ENCODE data around the gene ESRRA. TPM values are rescaled to one million over a fixed set of nuclear protein-coding genes. Genes with fewer than 3 reads are reported as not detected.
A peak's percentile ranks its signal among the peaks of the same experiment; 100 is the strongest.
"Not testable (repeated sequence)": the region's sequence is repeated elsewhere in the genome, so short reads cannot be mapped to it uniquely, and the experiment has no call there.

Gene ESRRA
- total and polyA plus RNA-seq, 4 donors, result 10.8 to 88.4 (median 73.0) TPM

DNA sequence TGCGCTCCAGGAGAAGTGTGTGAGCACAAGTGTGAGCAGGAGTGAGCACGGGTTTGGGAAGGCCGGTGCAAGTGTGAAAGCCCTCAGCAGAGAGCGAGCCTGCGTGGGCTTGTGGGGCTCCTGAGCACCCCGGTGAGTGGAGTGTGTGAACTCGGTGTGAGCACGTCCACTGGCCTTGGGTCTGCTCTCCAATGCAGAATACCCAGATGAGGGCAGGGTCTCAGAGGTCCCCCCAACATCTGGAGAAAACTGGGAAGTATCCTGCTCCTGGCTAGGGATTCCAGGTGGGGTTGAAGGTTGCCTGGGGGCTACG is 1.2 kb downstream of the ESRRA start:
- no peak for DNase-seq

DNA sequence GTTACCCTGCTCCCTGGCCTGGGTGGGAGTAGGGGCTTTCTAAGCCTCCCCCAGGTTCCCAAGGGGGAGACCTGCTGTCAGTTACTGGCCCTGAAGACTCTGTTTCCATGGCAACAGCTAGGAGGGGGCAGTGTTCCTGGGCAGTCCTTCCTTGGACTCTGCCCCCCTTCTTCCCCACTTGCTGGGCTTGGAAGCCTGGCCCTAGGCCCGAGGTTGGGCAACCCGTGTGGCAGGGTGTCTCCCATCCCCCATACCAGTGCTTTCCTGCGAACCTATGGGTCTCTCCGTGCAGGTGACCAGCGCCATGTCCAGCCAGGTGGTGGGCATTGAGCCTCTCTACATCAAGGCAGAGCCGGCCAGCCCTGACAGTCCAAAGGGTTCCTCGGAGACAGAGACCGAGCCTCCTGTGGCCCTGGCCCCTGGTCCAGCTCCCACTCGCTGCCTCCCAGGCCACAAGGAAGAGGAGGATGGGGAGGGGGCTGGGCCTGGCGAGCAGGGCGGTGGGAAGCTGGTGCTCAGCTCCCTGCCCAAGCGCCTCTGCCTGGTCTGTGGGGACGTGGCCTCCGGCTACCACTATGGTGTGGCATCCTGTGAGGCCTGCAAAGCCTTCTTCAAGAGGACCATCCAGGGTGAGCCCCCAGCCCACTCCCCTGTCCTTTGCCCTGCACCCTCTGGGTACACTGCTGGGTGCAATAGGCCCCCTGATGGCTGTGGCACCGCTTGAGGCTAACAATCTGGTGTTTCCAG is 1.7 kb downstream of the ESRRA start:
- no peaks in the 10 kb centered on the region for H3K9me3 ChIP-seq (ENCODE audit: control insufficient read depth in 4 of 4, insufficient read depth in 3 of 4, low read length in 3 of 4)
- peaks cover 0 to under 1% (median 0%) of the 10 kb centered on the region in 3 donors for H3K27me3 ChIP-seq (ENCODE audit: control insufficient read depth in 3 of 3, insufficient read depth in 3 of 3, low read length in 2 of 3)
- H3K4me1 ChIP-seq (ENCODE audit: control insufficient read depth in 5 of 5, insufficient read depth in 5 of 5, low read length in 5 of 5), result peaks cover 0 to 13% (median 4%) of the 10 kb centered on the region in 5 donors
- DNase-seq (no peak), ATAC-seq (ENCODE audit: insufficient read depth, low FRiP score) (no peak)
- 73 to 74% methylated on average over 14 to 15 of the region's 15 CpGs for WGBS, 2 donors
- peak overlapping the region; percentile 60 for H3K4me3 ChIP-seq
- H3K9ac ChIP-seq (ENCODE audit: insufficient read depth in 1 of 2, low read length in 2 of 2), result no peak overlapping the region
- H3K36me3 ChIP-seq (ENCODE audit: control insufficient read depth in 4 of 4, insufficient read depth in 4 of 4, low read length in 4 of 4), result peaks cover 0 to 2% (median 0%) of the 10 kb centered on the region in 4 donors
- H3K27ac ChIP-seq (ENCODE audit: low read depth in 1 of 2, low read length in 1 of 2), result peak overlapping the region; percentile 9 to 93
- TF ChIP-seq, protein P1, sequence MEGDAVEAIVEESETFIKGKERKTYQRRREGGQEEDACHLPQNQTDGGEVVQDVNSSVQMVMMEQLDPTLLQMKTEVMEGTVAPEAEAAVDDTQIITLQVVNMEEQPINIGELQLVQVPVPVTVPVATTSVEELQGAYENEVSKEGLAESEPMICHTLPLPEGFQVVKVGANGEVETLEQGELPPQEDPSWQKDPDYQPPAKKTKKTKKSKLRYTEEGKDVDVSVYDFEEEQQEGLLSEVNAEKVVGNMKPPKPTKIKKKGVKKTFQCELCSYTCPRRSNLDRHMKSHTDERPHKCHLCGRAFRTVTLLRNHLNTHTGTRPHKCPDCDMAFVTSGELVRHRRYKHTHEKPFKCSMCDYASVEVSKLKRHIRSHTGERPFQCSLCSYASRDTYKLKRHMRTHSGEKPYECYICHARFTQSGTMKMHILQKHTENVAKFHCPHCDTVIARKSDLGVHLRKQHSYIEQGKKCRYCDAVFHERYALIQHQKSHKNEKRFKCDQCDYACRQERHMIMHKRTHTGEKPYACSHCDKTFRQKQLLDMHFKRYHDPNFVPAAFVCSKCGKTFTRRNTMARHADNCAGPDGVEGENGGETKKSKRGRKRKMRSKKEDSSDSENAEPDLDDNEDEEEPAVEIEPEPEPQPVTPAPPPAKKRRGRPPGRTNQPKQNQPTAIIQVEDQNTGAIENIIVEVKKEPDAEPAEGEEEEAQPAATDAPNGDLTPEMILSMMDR (IDR thresholded peaks at IDR 0.05; ENCODE audit: control extremely low read depth, extremely low read depth), result no peak

More for the DNA sequence above, 1.2 kb downstream of the ESRRA start:
- H3K27me3 ChIP-seq (ENCODE audit: control insufficient read depth in 3 of 3, insufficient read depth in 3 of 3, low read length in 2 of 3), result peaks cover 0 to 6% (median 0%) of the 10 kb centered on the region in 3 donors
- peak overlapping the region; percentile 93 for H3K27ac ChIP-seq (ENCODE audit: low read depth in 1 of 2, low read length in 1 of 2)
- H3K9me3 ChIP-seq (ENCODE audit: control insufficient read depth in 4 of 4, insufficient read depth in 3 of 4, low read length in 3 of 4), result no peaks in the 10 kb centered on the region
- 24 to 28% methylated on average over 9 of the region's 9 CpGs for WGBS, 2 donors
- peak overlapping the region; percentile 60 for H3K4me3 ChIP-seq
- H3K9ac ChIP-seq (ENCODE audit: insufficient read depth in 1 of 2, low read length in 2 of 2), result peak overlapping the region in 1 of 2 donors; percentile 71
- H3K4me1 ChIP-seq (ENCODE audit: control insufficient read depth in 5 of 5, insufficient read depth in 5 of 5, low read length in 5 of 5), result peaks cover 0 to 13% (median 4%) of the 10 kb centered on the region in 5 donors
- peaks cover 0 to 2% (median 0%) of the 10 kb centered on the region in 4 donors for H3K36me3 ChIP-seq (ENCODE audit: control insufficient read depth in 4 of 4, insufficient read depth in 4 of 4, low read length in 4 of 4)
- TF ChIP-seq, protein P1 (IDR thresholded peaks at IDR 0.05; ENCODE audit: control extremely low read depth, extremely low read depth), result no peak
- ATAC-seq (ENCODE audit: insufficient read depth, low FRiP score), result no peak

DNA sequence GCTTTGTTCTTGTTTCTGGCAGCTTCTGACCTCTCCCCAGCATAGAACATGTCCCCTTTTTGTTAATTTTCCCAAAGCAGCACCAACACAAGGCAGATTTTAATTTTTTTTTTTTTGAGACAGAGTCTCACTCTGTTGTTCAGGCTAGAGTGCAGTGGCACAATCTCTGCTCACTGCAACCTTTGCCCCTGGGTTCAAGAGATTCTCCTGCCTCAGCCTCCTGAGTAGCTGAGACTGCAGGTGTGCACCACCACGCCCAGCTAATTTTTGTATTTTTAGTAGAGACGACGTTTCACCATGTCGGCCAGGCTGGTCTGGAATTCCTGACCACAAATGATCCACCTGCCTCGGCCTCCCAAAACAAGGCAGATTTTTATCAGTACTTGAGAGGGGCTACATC is 2.5 kb downstream of the ESRRA start:
- not testable (repeated sequence) for H3K9ac ChIP-seq (ENCODE audit: insufficient read depth in 1 of 2, low read length in 2 of 2); H3K27me3 ChIP-seq (ENCODE audit: control insufficient read depth in 3 of 3, insufficient read depth in 3 of 3, low read length in 2 of 3); DNase-seq; H3K9me3 ChIP-seq (ENCODE audit: control insufficient read depth in 4 of 4, insufficient read depth in 3 of 4, low read length in 3 of 4); H3K36me3 ChIP-seq (ENCODE audit: control insufficient read depth in 4 of 4, insufficient read depth in 4 of 4, low read length in 4 of 4); ATAC-seq (ENCODE audit: insufficient read depth, low FRiP score); H3K27ac ChIP-seq (ENCODE audit: low read depth in 1 of 2, low read length in 1 of 2); H3K4me3 ChIP-seq
- peaks cover 0 to 13% (median 4%) of the 10 kb centered on the region in 5 donors for H3K4me1 ChIP-seq (ENCODE audit: control insufficient read depth in 5 of 5, insufficient read depth in 5 of 5, low read length in 5 of 5)
- 92 to 95% methylated on average over 5 of the region's 5 CpGs for WGBS, 2 donors

GRCh38 chr11:64312947-64313346 is 7.6 kb downstream of the ESRRA start:
- peaks cover 0 to 23% (median 6%) of the 10 kb centered on the region in 4 donors for H3K36me3 ChIP-seq (ENCODE audit: control insufficient read depth in 4 of 4, insufficient read depth in 4 of 4, low read length in 4 of 4)
- peaks cover 0 to 6% (median 0%) of the 10 kb centered on the region in 5 donors for H3K4me1 ChIP-seq (ENCODE audit: control insufficient read depth in 5 of 5, insufficient read depth in 5 of 5, low read length in 5 of 5)
- 90 to 92% methylated on average over 10 of the region's 10 CpGs for WGBS, 2 donors
- H3K27ac ChIP-seq (ENCODE audit: low read depth in 1 of 2, low read length in 1 of 2), result no peak overlapping the region
- TF ChIP-seq, protein P1 (IDR thresholded peaks at IDR 0.05; ENCODE audit: control extremely low read depth, extremely low read depth), result no peak
- no peak for DNase-seq
- H3K27me3 ChIP-seq (ENCODE audit: control insufficient read depth in 3 of 3, insufficient read depth in 3 of 3, low read length in 2 of 3), result no peaks in the 10 kb centered on the region
- no peak for ATAC-seq (ENCODE audit: insufficient read depth, low FRiP score)
- H3K4me3 ChIP-seq, result no peak overlapping the region
- H3K9ac ChIP-seq (ENCODE audit: insufficient read depth in 1 of 2, low read length in 2 of 2), result no peak overlapping the region
- H3K9me3 ChIP-seq (ENCODE audit: control insufficient read depth in 4 of 4, insufficient read depth in 3 of 4, low read length in 3 of 4), result no peaks in the 10 kb centered on the region

Measured in lung (tissue), 12 donors.